GM12892 (cell line): ENCODE results near the gene SMIM8.

Experiments used
- POLR2A ChIP-seq: IDR thresholded peaks from 2 replicates; pipeline ENCODE4 v1.6.1; 2011; ENCODE audit warnings: low read depth, low read length, control low read depth
- POLR2AphosphoS5 ChIP-seq: IDR thresholded peaks from 2 replicates; pipeline ENCODE4 v1.6.1; 2011; ENCODE audit warnings: low read depth, low read length, control low read depth
- TAF1 ChIP-seq: IDR thresholded peaks from 2 replicates; pipeline ENCODE4 v1.6.1; 2011; ENCODE audit warnings: low read depth, mild to moderate bottlenecking, control low read depth, low read length, borderline replicate concordance

DNA sequence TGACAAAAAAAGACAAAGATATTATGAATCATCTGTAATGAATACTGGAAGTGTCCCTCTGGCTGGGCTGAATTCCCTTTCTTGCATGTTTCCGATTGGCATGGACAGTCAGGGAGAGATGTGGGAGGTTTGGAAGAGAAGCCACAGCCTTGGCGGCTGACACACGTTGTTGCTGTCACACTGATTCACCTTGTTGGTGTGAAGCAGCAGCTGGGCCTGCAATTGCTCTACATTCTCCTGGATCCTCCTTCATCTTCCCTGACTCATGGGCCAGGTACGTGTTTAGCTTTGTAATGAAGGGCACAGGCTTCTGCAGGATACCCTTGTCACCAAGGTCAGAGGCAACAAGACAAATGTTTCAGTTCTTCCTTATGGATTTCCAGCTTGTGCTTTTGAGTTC, 13.4 kb upstream of the SMIM8 start:
- TF ChIP-seq POLR2A: no peak
- no peak for TF ChIP-seq POLR2AphosphoS5
- no peak for TF ChIP-seq TAF1
